Lower leg skin (tissue), 3 donors: ENCODE data around the gene TBP.

Experiments used
- CTCF ChIP-seq, 3 donors: fragments of 450-650 bp; IDR thresholded peaks; one replicate each; pipeline ENCODE4 v1.5.1; 2016; ENCODE audit warnings: antibody characterized with exemption in 3 of 3, mild to moderate bottlenecking in 3 of 3, moderate library complexity in 2 of 3
- POLR2A ChIP-seq, 2 donors: fragments of 450-650 bp; IDR thresholded peaks; one replicate each; pipeline ENCODE4 v1.6.1; 2016 to 2017; ENCODE audit warnings: antibody characterized with exemption in 2 of 2, mild to moderate bottlenecking in 1 of 2, moderate library complexity in 1 of 2

- TF ChIP-seq CTCF (IDR thresholded peaks at IDR 0.05) (no peak), POLR2A (IDR thresholded peaks at IDR 0.05) (no peak)
Measured at GRCh38 chr6:170536671-170537070, 17.5 kb upstream of the TBP start.
